ENCODE results near the gene WDR74. TPM values are rescaled to one million over a fixed set of nuclear protein-coding genes. Genes with fewer than 3 reads are reported as not detected.
A peak's percentile ranks its signal among the peaks of the same experiment; 100 is the strongest.

Gene WDR74
- total and polyA plus RNA-seq, 2 of the 13 experiments (the other 11 are each of a cell fraction or from before 2014, with no cell fraction given), result 77.0 to 83.3 TPM

DNA sequence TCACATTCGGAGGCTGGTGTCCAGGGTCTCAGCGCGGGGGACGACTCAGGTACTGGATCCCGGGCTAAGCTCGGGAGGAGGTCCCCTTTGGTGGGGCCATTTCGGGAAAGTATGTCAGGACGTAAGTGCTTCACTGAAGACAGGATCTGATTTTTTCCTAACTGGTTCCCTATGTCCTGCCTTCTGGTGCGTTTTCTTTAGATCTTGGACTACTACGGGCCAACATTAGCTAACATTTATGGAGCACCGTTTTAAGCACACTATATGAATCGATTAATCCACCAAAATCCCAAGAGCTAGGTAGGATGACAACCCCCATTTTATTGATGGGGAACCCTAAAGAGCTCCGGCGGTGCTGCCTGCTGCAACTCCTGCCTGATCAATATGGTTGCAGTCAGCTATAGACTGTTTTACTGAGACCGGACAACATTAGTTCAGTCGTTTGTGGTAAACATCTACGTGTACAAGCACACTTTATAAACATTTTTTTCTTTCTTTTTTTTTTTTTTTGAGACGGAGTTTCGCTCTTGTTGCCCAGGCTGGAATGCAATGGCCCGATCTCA is 17.0 kb upstream of the WDR74 start (continued):
- TF ChIP-seq ZNF292 (CRISPR knock-in tag; IDR thresholded peaks at IDR 0.05; ENCODE audit: borderline replicate concordance, low read depth) (peak; percentile 6; the same call in 1 of the 2 replicates), ZNF318 (CRISPR knock-in tag; IDR thresholded peaks at IDR 0.05) (no peak), YEATS4 (CRISPR knock-in tag; IDR thresholded peaks at IDR 0.05; ENCODE audit: borderline replicate concordance) (peak; percentile 68; the same call in 1 of the 2 replicates), ZSCAN25 (CRISPR knock-in tag; IDR thresholded peaks at IDR 0.05) (no peak), ZNF574 (CRISPR knock-in tag; IDR thresholded peaks at IDR 0.05) (no peak), HNF1A (IDR thresholded peaks at IDR 0.05; ENCODE audit: low read depth) (0 out of 2 replicates have a peak, but pooled peaks have one; percentile 2), HNF1A (CRISPR knock-in tag; IDR thresholded peaks at IDR 0.05; ENCODE audit: borderline replicate concordance) (no peak), SALL2 (CRISPR knock-in tag; IDR thresholded peaks at IDR 0.05) (peak; percentile 4; the same call in 1 of the 2 replicates), ZC3H13 (CRISPR knock-in tag; IDR thresholded peaks at IDR 0.05) (no peak; the same call in 1 of the 2 replicates)
- TF ChIP-seq, protein P1, sequence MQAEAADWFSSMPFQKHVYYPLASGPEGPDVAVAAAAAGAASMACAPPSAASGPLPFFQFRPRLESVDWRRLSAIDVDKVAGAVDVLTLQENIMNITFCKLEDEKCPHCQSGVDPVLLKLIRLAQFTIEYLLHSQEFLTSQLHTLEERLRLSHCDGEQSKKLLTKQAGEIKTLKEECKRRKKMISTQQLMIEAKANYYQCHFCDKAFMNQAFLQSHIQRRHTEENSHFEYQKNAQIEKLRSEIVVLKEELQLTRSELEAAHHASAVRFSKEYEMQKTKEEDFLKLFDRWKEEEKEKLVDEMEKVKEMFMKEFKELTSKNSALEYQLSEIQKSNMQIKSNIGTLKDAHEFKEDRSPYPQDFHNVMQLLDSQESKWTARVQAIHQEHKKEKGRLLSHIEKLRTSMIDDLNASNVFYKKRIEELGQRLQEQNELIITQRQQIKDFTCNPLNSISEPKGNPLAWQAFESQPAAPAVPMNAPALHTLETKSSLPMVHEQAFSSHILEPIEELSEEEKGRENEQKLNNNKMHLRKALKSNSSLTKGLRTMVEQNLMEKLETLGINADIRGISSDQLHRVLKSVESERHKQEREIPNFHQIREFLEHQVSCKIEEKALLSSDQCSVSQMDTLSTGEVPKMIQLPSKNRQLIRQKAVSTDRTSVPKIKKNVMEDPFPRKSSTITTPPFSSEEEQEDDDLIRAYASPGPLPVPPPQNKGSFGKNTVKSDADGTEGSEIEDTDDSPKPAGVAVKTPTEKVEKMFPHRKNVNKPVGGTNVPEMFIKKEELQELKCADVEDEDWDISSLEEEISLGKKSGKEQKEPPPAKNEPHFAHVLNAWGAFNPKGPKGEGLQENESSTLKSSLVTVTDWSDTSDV (CRISPR knock-in tag; IDR thresholded peaks at IDR 0.05), result no peak

Measured in HepG2 (cell line).